OCI-LY7 (cell line): ENCODE results near the gene TLDC2. TPM values are rescaled to one million over a fixed set of nuclear protein-coding genes. Genes with fewer than 3 reads are reported as not detected.

ENCODE experiments used
- BruUV-seq: library from RNA; stranded (reverse); fragments of 400-500 nt; replicated peaks from 2 replicates; lab custom pipeline; 2021; lab: Mats Ljungman, UMichigan
- CTCF ChIA-PET: fragments of 300-600 bp; sonication (Branson Sonifier 250); formaldehyde crosslinking; loops from one replicate; lab custom pipeline; 2022; ENCODE audit warnings: antibody characterized with exemption; ENCODE audit not compliant: unreplicated experiment; lab: Charles Lee
- POLR2A ChIA-PET: fragments of 300-600 bp; sonication (Branson Sonifier 250); formaldehyde crosslinking; loops from one replicate; lab custom pipeline; 2022; ENCODE audit warnings: antibody characterized with exemption; lab: Charles Lee
- DNase-seq: peaks from one replicate; pipeline ENCODE4 v3.0.0-alpha.2; 2015; ENCODE audit warnings: low spot score
- H2AFZ ChIP-seq: fragments of 200-600 bp; sonication (generic), shearing (Covaris generic); 2 replicates; pipeline ENCODE4 v1.6.1; 2014; ENCODE audit warnings: mild to moderate bottlenecking, antibody characterized with exemption, low read length, moderate library complexity
- H3K27ac ChIP-seq: fragments of 200-600 bp; sonication (generic); 2 replicates; pipeline ENCODE4 v1.5.1; 2014; ENCODE audit warnings: mixed run types, low read depth, mild to moderate bottlenecking, moderate library complexity, low read length, inconsistent platforms; ENCODE audit not compliant: poor library complexity, severe bottlenecking
- H3K36me3 ChIP-seq: fragments of 200-600 bp; sonication (generic); 2 replicates; pipeline ENCODE4 v1.6.1; 2014; ENCODE audit warnings: mild to moderate bottlenecking, antibody characterized with exemption, low read length, moderate library complexity, mixed read lengths; ENCODE audit not compliant: insufficient read depth
- H3K4me1 ChIP-seq: fragments of 200-600 bp; sonication (generic); 2 replicates; pipeline ENCODE4 v1.5.1; 2014; ENCODE audit warnings: mild to moderate bottlenecking, low read length; ENCODE audit not compliant: insufficient read depth, poor library complexity, severe bottlenecking
- H3K4me2 ChIP-seq: fragments of 200-600 bp; sonication (generic); 2 replicates; pipeline ENCODE4 v1.6.1; 2014; ENCODE audit warnings: mild to moderate bottlenecking, low read length
- H3K4me3 ChIP-seq: fragments of 200-600 bp; sonication (generic); 2 replicates; pipeline ENCODE4 v1.5.1; 2014; ENCODE audit warnings: mild to moderate bottlenecking, low read depth, low read length; ENCODE audit not compliant: poor library complexity, severe bottlenecking
- H3K79me2 ChIP-seq: fragments of 200-600 bp; sonication (generic); 2 replicates; pipeline ENCODE4 v1.6.1; 2016; ENCODE audit warnings: low read depth, mild to moderate bottlenecking, low read length, moderate library complexity, mixed read lengths; ENCODE audit not compliant: insufficient read depth
- H3K9me2 ChIP-seq: fragments of 200-600 bp; sonication (generic); 2 replicates; pipeline ENCODE4 v1.6.1; 2016; ENCODE audit warnings: mild to moderate bottlenecking, low read length, mixed read lengths; ENCODE audit not compliant: insufficient read depth
- H3K9me3 ChIP-seq: fragments of 200-600 bp; sonication (generic); 2 replicates; pipeline ENCODE4 v1.6.1; 2014; ENCODE audit warnings: mild to moderate bottlenecking, mixed run types, low read length, mixed read lengths
- H4K20me1 ChIP-seq: fragments of 200-600 bp; sonication (generic); 2 replicates; pipeline ENCODE4 v1.6.1; 2014; ENCODE audit warnings: mild to moderate bottlenecking, antibody characterized with exemption, low read length, moderate library complexity, mixed read lengths; ENCODE audit not compliant: insufficient read depth
- CTCF ChIP-seq: fragments of 200-600 bp; sonication (generic); conservative IDR thresholded peaks from 2 replicates; pipeline ENCODE4 v1.5.1; 2014; ENCODE audit warnings: mild to moderate bottlenecking, antibody characterized with exemption, low read length, moderate library complexity, mixed read lengths
- EZH2phosphoT487 ChIP-seq: fragments of 200-600 bp; sonication (generic); IDR thresholded peaks from 2 replicates; pipeline ENCODE4 v1.6.1; 2018; ENCODE audit warnings: low read depth, borderline replicate concordance, mild to moderate bottlenecking, mixed run types, antibody characterized with exemption, low read length, moderate library complexity, mixed read lengths
- intact Hi-C: fragments of 100-400 bp; cut with micrococcal nuclease; formaldehyde crosslinking; loops from one replicate; pipeline ENCODE4 v1.10.0; 2022; ENCODE audit not compliant: unreplicated experiment
- total RNA-seq, 2 experiments: library from RNA; depleted of rRNA in 1 of 2; stranded (reverse); fragments of >200 nt in 1 of 2; shearing (Covaris generic) in 1 of 2; gene quantifications; 2 replicates each; pipeline ENCODE4 v1.2.3, GENCODE V29; 2014 to 2022

Gene TLDC2
- total RNA-seq, 2 experiments from 2014 or later = not detected

GRCh38 chr20:36832791-36833190, 43.1 kb upstream of the TLDC2 start:
- Histone ChIP-seq H2AFZ (no peak overlapping the region), H3K4me1 (peaks cover 26% of the 10 kb centered on the region), H3K36me3 (peaks cover 8% of the 10 kb centered on the region; the same call in 1 of the 2 replicates), H3K4me2 (no peak overlapping the region), H3K9me3 (no peaks in the 10 kb centered on the region), H3K79me2 (no peaks in the 10 kb centered on the region), H4K20me1 (no peaks in the 10 kb centered on the region), H3K9me2 (no peaks in the 10 kb centered on the region), H3K27ac (no peak overlapping the region), H3K4me3 (no peak overlapping the region)
- CTCF ChIA-PET = no interaction called here
- intact Hi-C loops = no loop called here
- TF ChIP-seq EZH2phosphoT487 = no peak
- TF ChIP-seq CTCF = no peak
- BruUV-seq = no TSS peak
- POLR2A ChIA-PET = interaction anchor here (1.2 to 1.5 kb wide), 2 partner anchors 40 to 250 kb away, joined by 3 read pairs; no protein-coding TSS in a partner anchor
- DNase-seq = no peak

- Histone ChIP-seq H3K9me3 (no peaks in the 10 kb centered on the region), H3K9me2 (no peaks in the 10 kb centered on the region), H3K79me2 (no peaks in the 10 kb centered on the region), H3K4me2 (no peak overlapping the region), H4K20me1 (no peaks in the 10 kb centered on the region), H3K36me3 (peaks cover 1% of the 10 kb centered on the region; the same call in 1 of the 2 replicates), H3K4me3 (no peak overlapping the region), H3K27ac (no peak overlapping the region), H3K4me1 (peaks cover 33% of the 10 kb centered on the region), H2AFZ (no peak overlapping the region)
- CTCF ChIA-PET = no interaction called here
- no peak for DNase-seq
- intact Hi-C loops = no loop called here
- no peak for TF ChIP-seq CTCF
- no peak for TF ChIP-seq EZH2phosphoT487
- BruUV-seq = no TSS peak
- POLR2A ChIA-PET = interaction anchor here (0.6 to 1.5 kb wide), 4 partner anchors 14 to 250 kb away, joined by 3 to 5 read pairs (median 3); no protein-coding TSS in a partner anchor
Observed at GRCh38 chr20:36833275-36834020, 42.5 kb upstream of the TLDC2 start.

GRCh38 chr20:36835025-36835424, 40.9 kb upstream of the TLDC2 start:
- Histone ChIP-seq H3K4me2 (peak overlapping the region; percentile 81), H2AFZ (peak overlapping the region; percentile 77; the same call in 1 of the 2 replicates), H3K9me3 (no peaks in the 10 kb centered on the region), H3K79me2 (no peaks in the 10 kb centered on the region), H3K27ac (peak overlapping the region; percentile 78), H3K36me3 (no peaks in the 10 kb centered on the region), H3K9me2 (no peaks in the 10 kb centered on the region), H3K4me1 (peaks cover 34% of the 10 kb centered on the region), H3K4me3 (peak overlapping the region; percentile 60), H4K20me1 (no peaks in the 10 kb centered on the region)
- BruUV-seq = TSS peak; percentile 86
- CTCF ChIA-PET = interaction anchor here (0.7 to 3.7 kb wide), 8 partner anchors 12 to 332 kb away, joined by 3 to 22 read pairs (median 6); partner anchors contain the start of gene DSN1
- POLR2A ChIA-PET = interaction anchor here (0.9 to 4.3 kb wide), 9 partner anchors 12 to 98 kb away, joined by 3 to 87 read pairs (median 5); no protein-coding TSS in a partner anchor
- intact Hi-C loops = no loop called here
- TF ChIP-seq EZH2phosphoT487 (no peak), CTCF (no peak)
- no peak for DNase-seq
